ENCODE data around the gene UBE2L6.
A peak's percentile ranks its signal among the peaks of the same experiment; 100 is the strongest.
"Not testable (repeated sequence)": the region's sequence is repeated elsewhere in the genome, so short reads cannot be mapped to it uniquely, and the experiment has no call there.

The UBE2L6 gene

GRCh38 chr11:57566905-57567514 is 462 bp downstream of the UBE2L6 start:
- DNase-seq (ENCODE audit: low read depth in 2 of 2) = no peak

- DNase-seq (ENCODE audit: low read depth in 2 of 2) = no peak
Observed at GRCh38 chr11:57566005-57566904, 1.2 kb downstream of the UBE2L6 start.

GRCh38 chr11:57562596-57562995 is 4.9 kb downstream of the UBE2L6 start:
- DNase-seq (ENCODE audit: low read depth in 2 of 2) = no peak

GRCh38 chr11:57560146-57560545 is 7.3 kb downstream of the UBE2L6 start:
- no peak for DNase-seq (ENCODE audit: low read depth in 2 of 2)

- no peak for DNase-seq (ENCODE audit: low read depth in 2 of 2)
Observed at GRCh38 chr11:57556041-57556440, 11.4 kb downstream of the UBE2L6 start.

GRCh38 chr11:57555393-57555792 is 12.1 kb downstream of the UBE2L6 start:
- no peak for DNase-seq (ENCODE audit: low read depth in 2 of 2)

GRCh38 chr11:57552479-57552878 is 15.0 kb downstream of the UBE2L6 start:
- DNase-seq (ENCODE audit: low read depth in 2 of 2) = no peak

- DNase-seq (ENCODE audit: low read depth in 2 of 2) = no peak
Observed at GRCh38 chr11:57551941-57552340, 15.5 kb downstream of the UBE2L6 start.

GRCh38 chr11:57549983-57550382 is 17.5 kb downstream of the UBE2L6 start:
- no peak for DNase-seq (ENCODE audit: low read depth in 2 of 2)

- no peak for DNase-seq (ENCODE audit: low read depth in 2 of 2)
Observed at GRCh38 chr11:57547854-57548377, 19.6 kb downstream of the UBE2L6 start.

GRCh38 chr11:57546869-57547475 is 20.5 kb downstream of the UBE2L6 start:
- no peak for DNase-seq (ENCODE audit: low read depth in 2 of 2)

- DNase-seq (ENCODE audit: low read depth in 2 of 2) = no peak
Observed at GRCh38 chr11:57546451-57546850, 21.0 kb downstream of the UBE2L6 start.

GRCh38 chr11:57545883-57546282 is 21.6 kb downstream of the UBE2L6 start:
- DNase-seq (ENCODE audit: low read depth in 2 of 2) = no peak

GRCh38 chr11:57544566-57544965 is 22.9 kb downstream of the UBE2L6 start:
- no peak for DNase-seq (ENCODE audit: low read depth in 2 of 2)

- DNase-seq (ENCODE audit: low read depth in 2 of 2) = no peak
Observed at GRCh38 chr11:57543593-57543992, 23.9 kb downstream of the UBE2L6 start.

GRCh38 chr11:57542582-57542981 is 24.9 kb downstream of the UBE2L6 start:
- no peak for DNase-seq (ENCODE audit: low read depth in 2 of 2)

GRCh38 chr11:57541169-57541568 is 26.3 kb downstream of the UBE2L6 start:
- no peak for DNase-seq (ENCODE audit: low read depth in 2 of 2)

- DNase-seq (ENCODE audit: low read depth in 2 of 2) = no peak
Observed at GRCh38 chr11:57539342-57539741, 28.1 kb downstream of the UBE2L6 start.

- DNase-seq (ENCODE audit: low read depth in 2 of 2) = no peak
Observed at GRCh38 chr11:57536947-57537619, 30.4 kb downstream of the UBE2L6 start, which contains the start of gene SMTNL1. Gene SMTNL1 (plus strand): TSS chr11:57537595. CDS start chr11:57542643, 5,048 bp downstream.

- not testable (repeated sequence) for DNase-seq (ENCODE audit: low read depth in 2 of 2)
Observed at GRCh38 chr11:57534449-57534848, 33.0 kb downstream of the UBE2L6 start.

- DNase-seq (ENCODE audit: low read depth in 2 of 2) = peak; percentile 79 to 84
Observed at GRCh38 chr11:57530596-57531507, 36.6 kb downstream of the UBE2L6 start, which contains the start of gene TIMM10. Gene TIMM10 (minus strand): TSS chr11:57530754. CDS start chr11:57530189, 565 bp downstream.
